Measurements from ENCODE around the gene SLC30A2.

DNA sequence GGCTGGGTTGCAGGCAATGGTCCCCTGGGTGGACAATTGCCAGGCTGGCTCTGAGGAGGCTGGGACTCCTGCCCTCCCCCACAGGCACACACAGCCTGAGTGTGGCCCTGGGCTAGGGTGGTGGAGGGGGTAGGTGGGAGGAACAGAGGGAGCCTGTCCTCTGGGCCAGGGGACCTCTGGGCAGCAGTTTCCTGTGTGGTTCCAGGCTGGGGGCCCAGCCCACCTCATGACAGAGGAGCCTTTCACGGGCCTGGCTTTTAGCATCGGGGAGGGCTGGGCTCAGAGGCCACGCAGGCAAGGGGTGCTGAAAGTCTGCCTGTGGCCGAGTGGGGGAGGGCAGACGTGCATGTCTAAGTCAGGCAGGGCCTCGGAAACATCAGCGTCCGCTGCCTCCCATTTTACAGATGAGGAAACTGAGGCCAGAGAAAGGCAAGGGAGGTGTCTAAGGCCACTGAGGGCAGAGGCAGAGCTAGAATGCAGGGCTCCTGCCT, 17.4 kb downstream of the SLC30A2 start:
- TF ChIP-seq, protein P1, sequence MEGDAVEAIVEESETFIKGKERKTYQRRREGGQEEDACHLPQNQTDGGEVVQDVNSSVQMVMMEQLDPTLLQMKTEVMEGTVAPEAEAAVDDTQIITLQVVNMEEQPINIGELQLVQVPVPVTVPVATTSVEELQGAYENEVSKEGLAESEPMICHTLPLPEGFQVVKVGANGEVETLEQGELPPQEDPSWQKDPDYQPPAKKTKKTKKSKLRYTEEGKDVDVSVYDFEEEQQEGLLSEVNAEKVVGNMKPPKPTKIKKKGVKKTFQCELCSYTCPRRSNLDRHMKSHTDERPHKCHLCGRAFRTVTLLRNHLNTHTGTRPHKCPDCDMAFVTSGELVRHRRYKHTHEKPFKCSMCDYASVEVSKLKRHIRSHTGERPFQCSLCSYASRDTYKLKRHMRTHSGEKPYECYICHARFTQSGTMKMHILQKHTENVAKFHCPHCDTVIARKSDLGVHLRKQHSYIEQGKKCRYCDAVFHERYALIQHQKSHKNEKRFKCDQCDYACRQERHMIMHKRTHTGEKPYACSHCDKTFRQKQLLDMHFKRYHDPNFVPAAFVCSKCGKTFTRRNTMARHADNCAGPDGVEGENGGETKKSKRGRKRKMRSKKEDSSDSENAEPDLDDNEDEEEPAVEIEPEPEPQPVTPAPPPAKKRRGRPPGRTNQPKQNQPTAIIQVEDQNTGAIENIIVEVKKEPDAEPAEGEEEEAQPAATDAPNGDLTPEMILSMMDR (IDR thresholded peaks at IDR 0.05; ENCODE audit: insufficient read depth, low read depth, low read length), result no peak
- TF ChIP-seq EZH2 (IDR thresholded peaks at IDR 0.05; ENCODE audit: insufficient read depth, low read length), result no peak

All from astrocyte (in vitro differentiated cells and primary cell).